ENCODE measurements around the gene PDE6H.

PDE6H gene

DNA sequence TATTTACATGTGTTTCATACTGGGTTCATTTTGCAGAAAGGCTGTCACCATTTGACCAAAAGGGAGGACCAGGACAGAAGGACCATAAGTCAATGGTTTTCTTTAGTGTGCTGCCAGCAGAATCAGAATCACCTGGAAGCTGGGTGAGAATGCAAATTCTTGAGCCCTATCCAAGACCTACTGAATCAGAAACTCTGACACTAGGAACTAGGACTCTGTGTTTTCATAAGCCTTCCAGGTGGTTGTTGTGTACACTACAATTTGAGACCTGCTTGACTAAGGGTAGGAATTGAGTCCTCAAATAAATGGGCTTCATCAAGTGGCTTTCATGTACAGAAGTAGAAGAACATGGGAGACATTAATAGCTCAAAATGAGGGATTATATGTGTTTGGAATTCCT is 32.2 kb downstream of the PDE6H start:
- DNase-seq = no peak

DNA sequence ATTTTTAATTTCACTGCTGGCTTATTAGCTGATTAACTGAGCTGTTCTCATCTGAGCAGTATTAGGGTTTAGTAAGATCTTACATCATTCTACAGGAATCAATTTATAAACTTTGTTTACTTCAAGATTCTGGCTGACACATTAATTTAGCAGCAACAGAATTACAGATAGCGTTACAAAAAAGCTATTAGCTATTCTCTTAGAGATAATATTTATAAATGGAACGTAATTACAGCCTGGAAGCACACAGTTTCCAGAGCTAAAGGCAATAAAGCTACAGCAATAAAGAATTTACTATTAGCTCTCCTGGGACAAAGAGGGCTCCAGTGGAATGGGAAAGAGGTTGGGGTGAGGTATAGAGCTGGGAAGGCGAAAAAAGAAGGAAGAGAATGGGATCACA is 34.7 kb downstream of the PDE6H start:
- DNase-seq = no peak

DNA sequence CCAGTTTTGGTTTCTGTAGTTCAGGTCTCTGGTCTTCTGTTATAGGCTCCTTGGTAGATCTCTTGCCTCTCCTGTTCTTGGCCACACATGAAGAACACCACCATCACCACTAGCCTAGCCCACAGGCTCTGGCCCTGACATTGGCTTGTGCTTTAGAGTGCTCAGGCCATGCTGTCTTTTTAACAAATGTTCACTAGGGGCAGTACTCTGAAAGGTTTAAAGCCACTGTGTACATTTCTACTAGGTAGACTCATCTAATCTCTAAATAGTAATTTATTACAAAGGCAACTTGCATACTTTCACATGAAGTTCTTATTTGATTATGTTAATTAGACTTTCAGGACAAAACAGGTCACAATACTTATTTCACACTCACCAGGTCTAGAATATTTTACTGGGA is 38.3 kb downstream of the PDE6H start:
- no peak for DNase-seq

DNA sequence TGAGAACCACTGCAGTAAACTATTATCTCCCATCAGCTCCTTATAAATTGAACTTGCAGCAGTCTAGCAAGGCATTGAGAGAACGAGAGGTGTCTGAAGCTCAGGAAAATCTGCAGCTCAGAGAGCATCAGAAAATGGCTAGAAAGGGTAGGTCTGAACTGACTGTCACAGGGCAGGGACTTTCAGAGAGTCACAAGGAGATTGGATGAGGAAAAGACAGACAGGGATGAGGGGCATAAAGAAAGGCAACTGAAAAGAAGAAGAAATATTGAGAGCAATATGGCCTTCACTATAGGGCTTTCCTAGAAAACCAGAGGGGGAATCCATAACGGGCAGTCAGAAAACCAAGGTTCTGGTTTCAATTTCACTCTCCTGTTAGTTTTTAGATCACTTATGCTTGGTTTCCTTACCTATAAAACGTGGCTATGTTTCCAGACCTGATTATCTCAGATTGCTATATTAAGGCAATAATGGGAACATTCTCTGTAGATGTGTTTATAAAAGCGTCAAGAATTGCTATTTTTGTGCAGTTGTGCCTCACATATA is 40.9 kb downstream of the PDE6H start:
- DNase-seq = no peak

DNA sequence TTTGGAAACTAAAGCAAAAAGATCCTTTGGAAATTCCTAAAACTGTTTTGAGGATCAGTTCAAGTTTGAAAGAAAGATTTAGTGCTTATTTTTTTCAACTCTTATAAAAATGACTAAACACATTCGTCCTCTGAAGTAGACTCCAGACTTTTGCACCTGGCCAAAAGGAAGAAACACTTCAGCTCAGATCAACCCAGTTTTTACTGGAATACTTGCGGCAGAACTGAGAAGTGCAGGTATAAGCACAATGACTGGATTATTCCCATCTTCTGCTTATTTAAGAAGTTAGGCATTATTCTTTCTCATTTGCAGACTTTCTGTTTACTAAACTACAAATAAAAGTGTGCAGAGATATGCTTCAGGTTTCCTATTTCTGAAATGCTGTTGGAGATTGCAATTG is 41.9 kb downstream of the PDE6H start:
- no peak for DNase-seq

DNA sequence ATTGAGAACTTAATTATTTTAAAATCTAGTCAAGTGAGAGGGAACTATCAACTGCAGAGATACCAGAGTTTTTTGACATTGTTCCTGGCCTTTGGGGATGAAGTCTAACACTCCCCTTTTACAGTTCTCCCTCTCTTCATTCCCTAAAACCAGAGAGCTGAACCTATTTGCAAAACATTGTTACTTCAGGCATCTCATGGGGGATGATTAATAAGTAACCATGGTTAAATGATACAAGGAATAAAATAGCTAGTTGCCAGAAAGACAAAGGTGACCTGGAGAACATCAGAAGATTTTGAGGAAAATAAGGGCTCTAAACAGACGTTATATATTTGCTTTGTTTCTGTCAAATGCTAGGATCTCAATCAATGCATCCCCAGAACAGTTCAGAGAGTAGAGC is 42.3 kb downstream of the PDE6H start:
- DNase-seq = no peak

DNA sequence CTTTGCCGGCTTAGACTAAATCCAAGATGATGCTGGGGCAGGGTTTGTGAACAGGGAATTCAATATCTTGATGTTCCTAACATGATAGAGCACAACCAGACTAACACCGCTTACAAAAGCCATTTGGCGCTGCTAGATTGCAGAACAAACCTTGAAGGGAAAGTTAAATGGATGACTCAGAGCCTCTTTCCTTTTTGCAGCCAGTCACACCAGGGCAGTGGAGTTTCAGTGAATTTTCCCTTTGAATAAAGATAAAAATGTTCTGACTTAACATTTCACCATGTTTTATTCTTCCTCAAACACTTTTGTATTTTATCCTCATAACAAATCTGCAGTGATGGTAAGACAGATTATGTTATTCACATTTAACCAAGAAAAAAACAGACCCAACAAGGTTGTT is 47.3 kb downstream of the PDE6H start:
- DNase-seq = no peak

Data from GF-D8 (cell line).